T-helper 9 cell (primary cell): ENCODE data around the gene SLC39A13.

Experiments used
- DNase-seq: peaks from one replicate; pipeline ENCODE4 v3.0.0-alpha.2; 2020
- total RNA-seq, 2 donors: gene quantifications; one replicate each; lab custom pipeline; 2026; lab: John Stamatoyannopoulos, UW

SLC39A13 gene
- total RNA-seq = 25.6 to 45.1 reads per million in 2 donors

DNA sequence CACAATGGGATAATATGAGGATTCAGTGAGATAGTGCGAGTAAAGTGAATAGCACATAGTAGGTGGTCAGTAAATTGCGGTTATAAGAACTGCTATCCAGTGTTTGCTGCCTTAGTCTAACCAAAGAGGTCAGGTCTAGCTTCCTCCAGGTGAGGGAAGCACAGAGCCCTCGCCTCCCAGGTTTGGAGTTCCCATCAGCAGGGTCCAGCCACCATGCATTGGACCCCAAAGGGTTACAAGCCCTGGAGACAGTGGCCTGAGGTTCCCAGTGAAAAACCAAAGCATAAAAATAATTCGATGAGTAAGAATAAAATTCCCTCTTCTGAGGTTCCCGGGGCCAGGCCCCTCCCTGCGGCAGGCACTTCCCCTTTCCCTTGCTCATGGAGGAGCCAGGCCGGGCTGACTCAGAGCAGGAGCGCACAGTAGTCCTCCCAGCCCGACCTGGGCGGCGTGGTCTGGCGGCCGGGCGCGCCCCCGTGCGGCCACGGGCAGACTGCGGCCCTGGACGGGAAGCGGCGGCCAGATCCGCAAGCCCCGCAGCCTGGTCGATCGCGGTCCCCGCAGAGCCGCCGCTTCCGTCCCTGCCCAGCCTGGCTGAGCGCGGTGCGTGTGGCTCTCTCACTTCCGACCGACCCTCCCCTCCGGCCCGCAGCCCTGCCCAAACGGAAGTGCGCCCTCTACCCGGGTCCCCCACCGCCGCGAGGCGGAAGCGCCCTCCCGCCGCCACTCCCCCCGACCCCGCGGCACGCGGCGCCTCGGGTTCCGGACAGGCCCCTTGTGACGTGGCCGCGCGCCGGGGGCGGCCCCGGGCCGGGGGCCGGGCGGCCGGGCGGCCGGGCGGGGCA is at the start of gene SLC39A13:
TSS of gene SLC39A13 (plus strand) at position 845 of the 845 bp plus-strand sequence. CDS start 1,505 bp downstream, outside the sequence.
- DNase-seq = peak; percentile 85

GRCh38 chr11:47358731-47359051 is 49.7 kb upstream of the SLC39A13 start:
- DNase-seq = no peak

- no peak for DNase-seq
Measured at GRCh38 chr11:47359162-47359561, 49.2 kb upstream of the SLC39A13 start.

- DNase-seq = no peak
Measured at GRCh38 chr11:47359586-47359985, 48.8 kb upstream of the SLC39A13 start.

GRCh38 chr11:47360341-47360740 is 48.0 kb upstream of the SLC39A13 start:
- DNase-seq = no peak

DNA sequence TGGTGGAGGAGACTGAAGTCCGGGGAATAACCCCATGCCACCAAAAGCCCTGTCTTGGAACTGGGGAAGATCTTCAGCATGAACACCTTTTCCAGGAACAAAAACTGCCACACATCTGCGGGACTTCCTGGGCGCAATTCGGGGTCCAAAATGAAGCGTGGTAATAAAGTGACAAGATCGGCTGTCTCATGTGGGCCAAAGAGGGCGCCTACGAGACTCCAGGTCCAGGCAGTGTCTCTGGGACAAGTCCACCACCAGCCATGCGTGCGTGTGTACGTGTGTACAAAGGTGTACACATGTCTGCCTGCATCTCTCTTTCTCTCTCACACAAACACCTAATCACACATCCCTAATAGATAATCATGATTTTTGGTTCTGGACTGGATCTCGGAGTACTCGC is 47.0 kb upstream of the SLC39A13 start:
- no peak for DNase-seq

DNA sequence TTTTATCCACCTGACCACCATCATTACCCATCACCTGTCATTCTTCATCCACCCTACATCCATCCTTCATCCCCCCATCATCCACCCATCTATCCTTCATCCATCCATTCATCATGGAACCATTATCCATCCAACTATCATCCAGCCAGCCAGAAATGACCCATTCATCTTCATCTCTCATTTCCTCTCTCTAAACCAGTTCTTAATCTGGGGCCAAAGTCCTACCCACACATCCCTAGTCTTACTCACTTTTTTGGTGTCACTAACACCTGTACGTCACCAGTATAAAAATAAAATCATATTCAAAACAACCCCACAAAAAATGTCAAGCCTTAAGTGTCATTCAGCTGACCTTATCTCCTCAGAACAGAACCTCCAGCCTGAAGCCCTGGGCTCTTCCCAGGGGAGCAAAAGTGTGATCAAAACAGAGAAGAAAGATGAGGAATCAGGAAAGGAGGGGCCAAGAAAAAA is 42.3 kb upstream of the SLC39A13 start:
- DNase-seq = no peak

- no peak for DNase-seq
Measured at GRCh38 chr11:47369676-47370075, 38.7 kb upstream of the SLC39A13 start.

DNA sequence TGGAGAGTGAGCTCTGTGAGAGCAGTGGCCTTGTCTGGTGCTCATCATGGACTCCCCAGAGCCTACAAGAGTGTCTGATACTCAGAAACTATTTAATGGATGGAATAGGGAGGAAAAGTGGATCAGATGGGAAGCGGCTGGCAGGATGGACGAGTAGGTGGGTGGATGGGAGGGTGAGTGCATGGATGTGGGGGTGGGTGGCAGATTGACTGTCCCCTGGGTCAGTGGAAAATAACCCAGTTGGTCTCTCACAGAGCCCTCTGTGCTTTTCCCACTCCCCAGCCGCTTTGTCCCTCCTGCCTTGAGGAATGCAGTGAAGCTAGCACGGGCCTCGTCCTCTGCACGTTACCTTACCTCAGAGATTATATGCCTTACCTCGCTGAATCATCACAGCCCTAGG is 36.0 kb upstream of the SLC39A13 start:
- DNase-seq = no peak

- peak; percentile 89 for DNase-seq
Measured at GRCh38 chr11:47373876-47374719, 34.3 kb upstream of the SLC39A13 start.

- DNase-seq = no peak
Measured at GRCh38 chr11:47374720-47375019, 33.7 kb upstream of the SLC39A13 start.

- no peak for DNase-seq
Measured at GRCh38 chr11:47375020-47375419, 33.4 kb upstream of the SLC39A13 start.

GRCh38 chr11:47375546-47376085 is 32.8 kb upstream of the SLC39A13 start:
- DNase-seq = no peak

GRCh38 chr11:47376107-47376524 is 32.3 kb upstream of the SLC39A13 start:
- no peak for DNase-seq

GRCh38 chr11:47376525-47377371 is 31.6 kb upstream of the SLC39A13 start:
- DNase-seq = no peak

DNA sequence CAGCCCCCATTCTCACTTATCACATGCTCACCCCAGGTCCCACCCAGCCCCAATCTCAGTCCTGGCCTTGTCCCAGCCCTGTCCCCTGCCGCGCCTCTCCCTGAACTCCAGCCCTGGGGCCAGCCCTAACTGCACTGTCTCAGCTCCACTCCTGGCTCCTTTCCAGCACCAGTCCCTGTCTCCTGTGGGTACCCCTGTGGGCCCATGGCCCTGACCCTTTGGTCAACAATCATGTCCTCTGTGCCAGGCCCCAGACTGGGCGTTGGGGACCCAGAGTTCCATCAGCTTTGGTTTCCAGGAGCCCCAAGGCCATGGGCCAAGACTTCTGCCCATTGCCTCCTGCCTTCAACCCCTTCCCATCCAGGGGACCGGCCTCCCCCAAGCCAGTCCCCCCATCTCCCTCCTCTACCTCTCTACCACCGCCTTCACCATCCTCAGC is 30.8 kb upstream of the SLC39A13 start:
- no peak for DNase-seq

DNA sequence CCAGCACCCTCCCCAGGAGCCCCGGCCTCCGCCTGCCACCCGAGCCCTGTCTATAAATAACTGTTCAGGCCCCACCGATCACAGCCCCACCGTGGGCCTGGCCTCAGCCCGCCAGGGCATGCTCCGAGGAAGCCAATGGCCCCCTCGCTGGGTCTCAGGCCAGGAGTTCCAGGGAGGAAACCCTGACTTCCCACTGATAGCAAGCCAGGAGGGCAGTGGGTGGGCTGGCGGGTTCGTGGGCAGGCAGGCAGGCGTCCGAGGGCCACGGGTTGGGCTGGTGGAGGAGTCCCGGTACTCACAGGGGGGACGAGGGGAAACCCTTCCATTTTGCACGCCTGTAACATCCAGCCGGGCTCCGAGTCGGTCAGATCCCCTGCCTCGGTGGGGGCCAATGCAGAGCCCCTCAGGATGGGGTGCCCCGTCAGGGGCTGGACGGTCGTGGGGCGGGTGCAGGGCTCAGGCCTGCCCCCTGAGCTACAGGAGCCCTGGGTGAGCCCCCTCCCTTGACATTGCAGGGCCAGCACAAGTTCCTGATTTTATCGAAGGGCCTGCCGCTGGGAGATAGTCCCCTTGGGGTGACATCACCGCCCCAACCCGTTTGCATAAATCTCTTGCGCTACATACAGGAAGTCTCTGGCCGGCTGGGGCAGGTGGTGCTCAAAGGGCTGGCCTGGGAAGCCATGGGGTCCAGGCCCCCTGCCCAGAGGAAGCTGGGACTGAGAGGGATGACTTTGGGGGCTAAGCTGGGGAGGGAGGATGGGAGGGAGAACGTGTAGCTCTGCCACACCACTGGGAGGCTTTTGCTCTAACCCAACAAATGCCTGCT is 30.2 kb upstream of the SLC39A13 start, which contains the start of gene SPI1:
TSS of gene SPI1 (minus strand) at position 538 of the 826 bp plus-strand sequence. CDS start at position 344, 194 bp downstream.
- no peak for DNase-seq

GRCh38 chr11:47378836-47379170 is 29.6 kb upstream of the SLC39A13 start:
- DNase-seq = no peak

GRCh38 chr11:47379317-47379716 is 29.1 kb upstream of the SLC39A13 start:
- DNase-seq = no peak

DNA sequence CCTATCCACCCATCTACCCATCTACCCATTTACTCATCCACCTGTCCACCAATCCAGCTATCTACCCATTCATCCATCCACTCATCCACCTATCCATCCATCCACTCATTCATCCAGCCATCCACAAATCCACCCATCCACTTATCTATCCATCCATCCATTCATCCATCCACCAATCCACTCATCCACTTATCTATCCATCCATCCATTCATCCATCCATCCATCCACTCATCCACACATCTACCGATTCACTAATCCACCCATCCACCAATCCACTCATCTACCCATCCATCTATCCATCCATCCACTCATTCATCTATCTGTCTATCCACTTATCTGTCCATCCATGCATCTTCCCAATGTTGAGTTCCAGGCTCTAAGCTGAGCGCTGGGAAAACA is 28.3 kb upstream of the SLC39A13 start:
- no peak for DNase-seq

DNA sequence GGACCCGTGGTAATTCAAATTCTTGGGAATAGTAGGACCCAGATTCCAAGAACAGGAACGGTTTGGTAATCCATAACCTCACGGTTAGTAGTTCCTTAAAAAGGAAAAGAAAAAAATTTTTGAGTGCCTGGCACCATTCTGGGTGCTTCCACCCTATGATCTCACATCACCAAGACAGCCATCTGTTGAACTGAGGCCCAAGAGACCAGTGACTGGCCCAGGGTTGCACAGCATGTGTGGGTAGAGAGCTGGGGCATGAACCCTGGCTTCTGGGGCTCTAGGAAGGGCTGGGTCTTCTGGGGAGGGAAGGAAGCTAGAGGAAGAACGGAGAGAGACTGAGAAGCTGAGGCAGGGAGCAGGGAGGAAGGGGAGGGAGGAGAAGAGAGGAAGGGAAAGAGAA is 25.3 kb upstream of the SLC39A13 start:
- DNase-seq = no peak

DNA sequence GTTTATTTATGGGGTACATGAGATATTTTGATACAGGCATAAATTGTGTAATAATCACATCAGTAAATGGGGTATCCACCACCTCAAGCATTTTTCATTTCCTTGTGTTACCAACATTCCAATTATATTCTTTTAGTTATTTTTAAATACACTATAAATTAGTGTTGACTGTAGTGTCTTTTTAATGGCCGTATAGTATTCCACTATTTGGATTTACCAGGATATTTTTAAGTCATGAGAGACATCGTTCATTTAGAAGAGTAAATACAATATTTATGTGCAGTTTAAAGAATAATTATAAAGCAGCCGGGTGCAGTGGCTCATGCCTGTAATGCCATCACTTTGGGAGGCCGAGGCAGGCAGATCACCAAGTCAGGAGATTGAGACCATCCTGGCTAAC is 23.9 kb upstream of the SLC39A13 start:
- DNase-seq = no peak
